ENCODE results near the gene LRRC36.
"Not testable (repeated sequence)": the region's sequence is repeated elsewhere in the genome, so short reads cannot be mapped to it uniquely, and the experiment has no call there.

Gene LRRC36

DNA sequence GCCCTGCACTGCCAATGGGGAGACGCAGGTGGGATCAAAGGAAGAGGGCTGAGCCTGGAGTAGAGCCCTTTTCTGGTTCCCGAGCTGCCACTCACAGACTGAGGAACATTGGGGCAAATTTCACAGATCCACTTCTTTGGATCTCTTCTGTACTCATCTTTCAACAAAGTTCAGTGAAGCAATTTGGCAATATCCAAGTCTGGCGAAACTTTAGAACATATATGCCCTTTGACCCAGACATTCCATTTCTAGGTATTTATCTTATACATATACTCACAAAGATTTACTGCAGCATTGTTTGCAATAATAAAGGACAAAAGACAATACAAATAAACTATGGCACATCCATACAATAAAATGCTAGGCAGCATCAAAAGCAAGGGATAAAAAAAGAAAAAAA lies 84.7 kb downstream of the LRRC36 start:
- no peak overlapping the region for H3K4me3 Mint-ChIP-seq
- H3K9me3 Mint-ChIP-seq, result no peaks in the 10 kb centered on the region
- H3K27ac Mint-ChIP-seq, result no peak overlapping the region

DNA sequence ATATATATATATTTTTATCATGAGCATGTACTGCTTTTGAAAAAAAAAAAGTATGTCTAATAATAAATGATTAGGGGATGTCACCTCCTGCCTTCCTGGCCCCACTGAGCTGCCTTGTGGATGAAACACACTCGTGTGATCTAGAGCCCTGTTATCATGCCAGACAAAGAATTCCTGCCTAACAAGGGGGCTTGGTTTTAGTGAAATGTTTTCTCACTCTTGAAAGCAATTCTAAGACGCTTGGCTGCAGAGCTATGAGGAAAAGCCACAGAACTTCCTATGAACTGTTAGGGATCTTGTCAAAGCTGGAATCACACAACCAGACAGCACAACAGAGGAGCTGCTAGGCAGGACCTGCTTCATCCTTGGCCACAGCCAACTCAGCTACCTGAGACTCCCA lies 85.7 kb downstream of the LRRC36 start:
- H3K27ac Mint-ChIP-seq, result no peak overlapping the region
- H3K36me3 Mint-ChIP-seq, result peaks cover 5% of the 10 kb centered on the region
- peaks cover 13% of the 10 kb centered on the region for H3K4me1 Mint-ChIP-seq
- no peak for DNase-seq (ENCODE audit: low spot score in 2 of 2)
- no peak overlapping the region for H3K4me3 Mint-ChIP-seq
- ATAC-seq, result no peak
- H3K9me3 Mint-ChIP-seq, result no peaks in the 10 kb centered on the region

More for the DNA sequence above, 84.7 kb downstream of the LRRC36 start:
- ATAC-seq (no peak), DNase-seq (ENCODE audit: low spot score in 2 of 2) (no peak)
- Mint-ChIP-seq H3K4me1 (peaks cover 7% of the 10 kb centered on the region), H3K36me3 (peaks cover 5% of the 10 kb centered on the region)

DNA sequence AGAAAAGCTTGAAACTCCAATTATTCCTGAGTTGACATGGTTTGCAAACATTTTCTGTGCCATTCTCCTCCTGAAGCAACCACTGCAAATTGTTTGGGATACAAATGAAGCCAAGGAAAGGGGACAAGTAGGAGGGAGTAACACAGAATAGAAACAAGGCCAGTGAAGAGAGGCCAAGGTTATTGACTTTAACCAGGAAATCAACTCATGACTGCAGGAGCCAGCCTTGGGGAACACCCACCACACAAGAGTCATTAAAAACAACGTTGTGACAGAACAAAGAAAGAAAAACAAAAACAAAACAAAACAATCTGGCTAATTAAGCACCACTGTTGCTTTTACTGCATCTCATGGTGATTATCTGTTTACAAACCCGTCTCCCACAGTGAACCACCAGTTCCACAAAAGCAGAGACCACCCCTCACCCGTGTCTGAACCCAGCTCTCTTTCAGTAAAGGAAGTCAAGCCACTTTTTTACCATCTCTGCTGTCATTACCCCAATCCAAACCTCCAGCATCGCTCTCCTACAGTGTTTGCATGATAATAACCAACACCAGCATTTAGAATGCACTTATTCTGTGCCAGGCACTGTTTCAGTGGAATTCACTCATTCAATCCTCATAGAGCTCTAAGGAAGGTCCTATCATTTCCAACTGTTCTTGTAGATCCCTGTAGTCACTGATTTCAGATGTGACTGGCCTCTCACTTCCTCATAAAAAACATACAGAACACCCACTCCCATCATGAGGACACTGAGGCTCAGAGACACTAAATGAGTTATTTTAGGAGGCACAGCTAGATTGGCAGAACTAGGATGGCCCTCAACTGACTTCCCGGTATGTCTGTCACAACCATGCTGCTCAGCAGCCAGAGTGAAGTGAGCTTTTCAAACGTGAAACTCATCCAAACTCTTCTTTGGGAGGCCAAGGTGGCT lies 87.6 kb downstream of the LRRC36 start:
- no peak for DNase-seq (ENCODE audit: low spot score in 2 of 2)
- Mint-ChIP-seq H3K4me3 (peak overlapping the region; percentile 73), H3K4me1 (peaks cover 13% of the 10 kb centered on the region), H3K9me3 (no peaks in the 10 kb centered on the region), H3K36me3 (peaks cover 5% of the 10 kb centered on the region), H3K27ac (no peak overlapping the region)
- ATAC-seq, result no peak

DNA sequence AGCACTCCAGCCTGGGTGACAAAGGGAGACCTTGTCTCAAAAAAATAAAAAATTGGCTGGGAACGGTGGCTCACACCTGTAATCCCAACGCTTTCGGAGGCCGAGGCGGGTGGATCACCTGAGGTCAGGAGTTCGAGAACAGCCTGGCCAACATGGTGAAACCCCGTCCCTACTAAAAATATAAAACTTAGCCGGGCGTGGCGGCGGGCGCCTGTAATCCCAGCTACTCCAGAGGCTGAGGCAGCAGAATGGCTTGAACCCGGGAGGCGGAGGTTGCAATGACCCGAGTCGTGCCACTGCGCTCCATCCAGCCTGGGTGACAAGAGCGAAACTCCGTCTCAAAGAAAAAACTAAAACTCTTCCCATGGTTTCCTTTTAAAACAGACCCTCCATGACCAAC lies 88.8 kb downstream of the LRRC36 start:
- H3K4me1 Mint-ChIP-seq, result peaks cover 13% of the 10 kb centered on the region

DNA sequence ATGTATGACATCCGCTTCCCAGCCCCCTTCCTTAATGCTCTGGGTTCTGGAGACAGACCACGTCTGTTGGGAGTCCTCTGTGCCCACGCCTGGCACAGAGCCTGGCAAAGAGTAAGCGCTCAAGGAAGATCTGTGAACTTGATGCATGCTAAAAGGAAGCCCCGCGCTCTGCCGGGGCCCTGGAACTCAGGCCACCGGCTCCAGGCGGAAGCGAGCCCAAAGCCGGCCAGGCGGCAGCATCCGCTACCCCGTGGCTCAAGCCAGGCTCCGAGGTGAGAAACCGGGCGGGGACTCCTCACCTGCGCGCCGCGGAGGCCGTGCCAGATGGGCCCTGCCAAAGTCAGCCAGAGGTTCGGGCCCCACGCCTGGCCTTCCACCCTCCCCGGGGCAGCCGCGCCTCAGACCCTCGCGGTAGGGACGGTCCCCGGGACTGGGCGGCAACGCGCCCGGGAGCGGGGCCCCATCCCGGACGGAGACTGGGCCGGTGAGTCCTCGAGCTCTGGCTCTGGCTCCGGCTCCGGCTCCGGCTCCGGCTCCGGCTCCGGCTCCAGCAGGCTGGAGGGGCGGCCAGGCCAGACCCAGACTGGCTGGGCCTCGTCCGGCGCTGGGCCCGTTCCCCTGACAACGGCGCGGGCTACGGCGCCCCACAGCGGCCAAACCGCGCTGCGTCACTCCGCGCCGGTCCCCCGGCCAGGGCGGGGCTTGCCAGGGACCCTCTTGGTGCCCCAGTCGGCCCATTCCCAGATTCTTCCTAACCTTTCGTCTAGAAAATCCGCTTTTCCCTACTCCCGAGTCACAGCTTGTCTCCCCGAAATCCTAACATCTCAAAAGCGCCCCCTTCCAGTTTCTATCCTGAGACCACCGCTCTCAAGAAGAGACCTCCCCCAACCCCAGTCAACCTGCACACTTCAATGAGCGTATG lies 89.5 kb downstream of the LRRC36 start, which contains the start of gene ZDHHC1:
ZDHHC1 (minus strand) TSS at position 606 of the 922 bp plus-strand sequence. CDS start 8,702 bp downstream, outside the sequence.
- ATAC-seq (peak; percentile 94), DNase-seq (ENCODE audit: low spot score in 2 of 2) (peak; percentile 69 to 85)
- H3K27ac Mint-ChIP-seq, result peak within 1 kb of the TSS; percentile 75
- peaks cover 13% of the 10 kb centered on the region for H3K4me1 Mint-ChIP-seq
- peaks cover 5% of the 10 kb centered on the region for H3K36me3 Mint-ChIP-seq
- no peaks in the 10 kb centered on the region for H3K9me3 Mint-ChIP-seq
- H3K4me3 Mint-ChIP-seq, result peak within 1 kb of the TSS; percentile 73

More for the DNA sequence above, 88.8 kb downstream of the LRRC36 start:
- ATAC-seq; H3K27ac Mint-ChIP-seq; H3K36me3 Mint-ChIP-seq; H3K9me3 Mint-ChIP-seq; DNase-seq (ENCODE audit: low spot score in 2 of 2): not testable (repeated sequence)
- H3K4me3 Mint-ChIP-seq, result peak overlapping the region; percentile 73

DNA sequence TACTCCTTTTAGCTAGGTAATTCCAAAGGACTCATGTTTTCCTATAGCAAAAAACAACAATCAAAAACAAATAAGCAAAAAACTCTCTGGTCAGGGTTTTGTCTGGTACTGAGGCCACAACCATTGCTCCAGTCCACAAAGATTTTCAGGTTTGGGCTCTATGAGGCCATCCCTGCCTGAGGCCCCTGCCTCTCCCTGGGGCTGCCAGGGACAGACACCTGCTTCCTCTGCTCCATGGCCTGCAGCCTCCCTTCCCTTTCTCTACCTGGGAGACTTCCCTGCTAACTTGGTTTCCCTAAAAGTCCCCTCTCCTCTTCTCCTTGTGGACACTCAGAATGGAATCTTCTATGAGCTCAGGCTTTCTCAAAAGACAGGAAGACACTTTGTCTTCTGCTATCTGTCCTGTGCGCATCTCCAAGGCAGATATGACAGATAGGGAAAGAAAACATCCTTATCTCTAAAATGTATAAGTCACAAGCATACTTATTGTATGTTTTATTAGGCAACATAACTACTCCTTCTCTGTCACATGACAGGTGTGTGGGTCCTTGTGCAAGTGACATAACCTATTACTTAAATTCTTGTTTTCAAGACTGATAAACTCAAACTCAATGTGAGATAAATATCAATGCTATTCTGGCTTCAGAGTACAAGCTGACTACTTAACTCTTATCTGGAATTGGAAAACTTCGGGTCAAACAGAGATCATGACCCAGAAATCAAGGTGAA lies 90.9 kb downstream of the LRRC36 start:
- Mint-ChIP-seq H3K4me3 (peak overlapping the region; percentile 73), H3K36me3 (no peaks in the 10 kb centered on the region), H3K4me1 (peaks cover 13% of the 10 kb centered on the region), H3K27ac (peak overlapping the region; percentile 75), H3K9me3 (no peaks in the 10 kb centered on the region)
- ATAC-seq, result no peak
- DNase-seq (ENCODE audit: low spot score in 2 of 2), result no peak

DNA sequence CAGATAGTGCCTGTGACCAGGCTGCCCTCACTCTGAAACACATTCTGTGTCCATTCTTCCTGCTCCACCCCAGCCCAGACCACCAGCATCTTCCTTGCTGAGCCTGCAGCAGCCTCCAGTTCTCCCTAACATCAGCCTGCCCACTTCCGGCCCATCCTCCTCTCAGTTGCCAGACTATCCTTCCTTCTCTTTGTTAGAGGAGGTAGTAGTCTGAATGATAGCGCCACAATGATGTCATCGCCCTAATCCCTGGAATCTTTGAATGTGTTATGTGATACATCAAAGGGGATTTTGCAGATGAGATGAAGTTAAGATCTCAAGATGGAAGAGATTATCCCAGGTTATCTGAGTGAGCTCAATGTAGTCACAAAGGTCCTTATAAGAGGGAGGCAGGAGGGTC lies 92.9 kb downstream of the LRRC36 start:
- Mint-ChIP-seq H3K36me3 (no peaks in the 10 kb centered on the region), H3K27ac (peak overlapping the region; percentile 5), H3K4me3 (no peak overlapping the region), H3K9me3 (no peaks in the 10 kb centered on the region), H3K4me1 (peaks cover 13% of the 10 kb centered on the region)
- DNase-seq (ENCODE audit: low spot score in 2 of 2), result no peak
- ATAC-seq, result no peak

DNA sequence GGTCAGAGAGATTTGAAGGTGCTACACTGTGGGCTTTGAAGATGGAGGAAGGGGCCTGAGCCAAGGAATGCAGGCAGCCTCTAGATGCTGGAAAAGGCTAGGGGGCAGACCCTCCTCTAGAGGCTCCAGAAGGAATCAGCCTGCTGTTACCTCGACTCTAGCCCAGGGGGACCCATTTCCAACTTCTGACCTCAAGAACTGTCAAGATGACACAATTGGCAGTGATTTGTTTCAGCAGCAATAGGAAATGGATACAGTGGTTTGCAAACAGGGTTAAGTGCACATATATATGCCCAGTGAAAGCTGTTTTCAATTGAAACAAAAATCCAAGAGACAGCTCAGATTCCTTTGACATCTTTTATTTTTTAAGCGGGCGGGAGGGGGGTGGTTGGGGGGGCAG lies 93.3 kb downstream of the LRRC36 start:
- H3K36me3 Mint-ChIP-seq, result no peaks in the 10 kb centered on the region
- no peak for ATAC-seq
- peaks cover 13% of the 10 kb centered on the region for H3K4me1 Mint-ChIP-seq

DNA sequence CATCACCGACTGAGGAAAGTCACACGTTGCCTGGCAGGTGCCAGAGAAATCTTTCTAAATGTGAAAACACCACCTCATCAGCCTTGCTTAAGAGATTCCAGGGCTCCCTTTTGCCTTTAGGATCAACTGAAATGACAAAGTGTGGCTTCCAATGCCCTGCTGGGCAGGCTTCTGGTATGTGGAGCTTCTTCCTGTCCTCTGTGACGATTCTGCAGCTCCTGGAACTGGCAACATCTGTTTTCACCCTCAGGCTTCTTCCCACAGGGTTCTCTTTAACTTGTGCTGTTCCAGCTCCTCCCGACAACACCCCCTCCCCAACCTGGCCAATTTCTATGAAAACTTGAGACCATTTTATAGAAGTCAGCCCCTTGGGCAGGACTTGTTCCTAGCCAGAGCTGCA lies 94.4 kb downstream of the LRRC36 start:
- H3K9me3 Mint-ChIP-seq, result no peaks in the 10 kb centered on the region
- H3K36me3 Mint-ChIP-seq, result no peaks in the 10 kb centered on the region
- no peak overlapping the region for H3K27ac Mint-ChIP-seq
- ATAC-seq (no peak), DNase-seq (ENCODE audit: low spot score in 2 of 2) (no peak)
- H3K4me3 Mint-ChIP-seq, result no peak overlapping the region
- peaks cover 6% of the 10 kb centered on the region for H3K4me1 Mint-ChIP-seq

More for the DNA sequence above, 93.3 kb downstream of the LRRC36 start:
- Mint-ChIP-seq H3K4me3 (no peak overlapping the region), H3K27ac (no peak overlapping the region), H3K9me3 (no peaks in the 10 kb centered on the region)
- no peak for DNase-seq (ENCODE audit: low spot score in 2 of 2)

DNA sequence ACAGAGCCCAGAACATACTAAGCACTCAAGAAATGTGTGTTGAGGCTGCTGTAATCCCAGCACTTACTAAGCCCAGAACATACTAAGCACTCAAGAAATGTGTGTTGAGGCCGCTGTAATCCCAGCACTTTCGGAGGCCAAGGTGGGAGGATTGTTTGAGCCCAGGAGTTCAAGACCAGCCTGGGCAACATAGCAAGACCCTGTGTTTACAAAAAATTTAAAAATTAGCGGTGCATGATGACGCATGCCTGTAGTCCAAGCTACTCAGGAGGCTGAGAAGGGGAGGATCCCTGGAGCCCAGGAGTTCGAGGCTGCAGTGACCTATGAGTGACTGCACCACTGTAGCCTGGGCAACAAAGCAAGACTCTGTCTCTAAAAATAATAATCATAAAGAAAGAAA lies 96.4 kb downstream of the LRRC36 start:
- no peaks in the 10 kb centered on the region for H3K4me1 Mint-ChIP-seq

DNA sequence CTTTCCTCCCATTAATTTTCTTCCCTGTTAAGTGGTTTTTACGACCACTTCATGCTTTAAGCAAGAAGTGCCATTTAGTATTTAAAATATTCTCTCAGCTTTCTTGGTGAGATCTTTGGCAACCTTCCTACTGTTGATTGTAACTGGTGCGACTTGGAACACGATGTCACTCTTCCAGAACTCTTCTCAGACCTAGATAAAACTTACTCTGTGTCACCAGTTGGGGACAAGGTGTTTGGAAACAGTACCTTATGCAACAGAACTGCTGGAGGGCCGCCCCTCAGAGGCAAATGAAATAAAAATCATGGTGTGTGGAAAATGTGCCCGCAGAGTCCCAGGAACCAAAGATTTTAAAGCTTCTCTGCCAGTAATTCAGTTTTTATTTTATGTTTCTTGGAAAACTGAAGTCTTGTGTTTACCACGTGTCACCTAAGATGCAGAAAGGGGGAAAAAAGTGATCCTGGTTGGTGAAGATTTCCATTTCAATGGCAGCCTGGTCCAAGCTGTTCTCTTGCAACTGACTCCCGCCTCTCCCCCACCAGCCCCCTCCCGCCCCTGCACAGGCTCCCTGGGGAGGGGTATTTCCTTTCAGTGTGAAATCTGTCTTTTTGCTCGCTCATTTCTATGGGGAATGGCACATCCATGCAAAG lies 97.1 kb downstream of the LRRC36 start:
- DNase-seq (ENCODE audit: low spot score in 2 of 2) (no peak), ATAC-seq (no peak)
- Mint-ChIP-seq H3K27ac (no peak overlapping the region), H3K4me1 (no peaks in the 10 kb centered on the region), H3K36me3 (no peaks in the 10 kb centered on the region), H3K4me3 (no peak overlapping the region), H3K9me3 (no peaks in the 10 kb centered on the region)

More for the DNA sequence above, 96.4 kb downstream of the LRRC36 start:
- DNase-seq (ENCODE audit: low spot score in 2 of 2) (no peak), ATAC-seq (no peak)
- Mint-ChIP-seq H3K27ac (no peak overlapping the region), H3K36me3 (no peaks in the 10 kb centered on the region), H3K4me3 (no peak overlapping the region), H3K9me3 (no peaks in the 10 kb centered on the region)

DNA sequence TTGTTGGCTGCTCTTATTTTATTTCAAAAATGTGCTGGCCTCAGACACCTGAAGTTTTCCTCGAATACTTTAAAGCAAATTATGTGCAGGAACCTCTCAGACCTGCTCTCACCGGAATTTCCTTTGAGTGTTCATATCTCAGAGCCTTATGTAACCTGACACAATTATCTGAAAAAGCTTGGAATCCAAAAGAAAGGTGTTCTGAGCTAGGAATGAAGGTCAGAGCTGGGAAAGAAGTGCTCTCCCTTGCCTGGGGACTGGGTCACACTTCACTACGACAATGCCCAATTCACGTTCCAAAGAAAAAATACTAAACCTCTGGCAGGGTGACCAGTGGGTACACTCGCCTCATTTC lies 97.6 kb downstream of the LRRC36 start:
- no peak for ATAC-seq
- H3K9me3 Mint-ChIP-seq, result no peaks in the 10 kb centered on the region
- DNase-seq (ENCODE audit: low spot score in 2 of 2), result no peak
- H3K4me3 Mint-ChIP-seq, result no peak overlapping the region
- H3K36me3 Mint-ChIP-seq, result no peaks in the 10 kb centered on the region
- no peaks in the 10 kb centered on the region for H3K4me1 Mint-ChIP-seq
- H3K27ac Mint-ChIP-seq, result no peak overlapping the region

DNA sequence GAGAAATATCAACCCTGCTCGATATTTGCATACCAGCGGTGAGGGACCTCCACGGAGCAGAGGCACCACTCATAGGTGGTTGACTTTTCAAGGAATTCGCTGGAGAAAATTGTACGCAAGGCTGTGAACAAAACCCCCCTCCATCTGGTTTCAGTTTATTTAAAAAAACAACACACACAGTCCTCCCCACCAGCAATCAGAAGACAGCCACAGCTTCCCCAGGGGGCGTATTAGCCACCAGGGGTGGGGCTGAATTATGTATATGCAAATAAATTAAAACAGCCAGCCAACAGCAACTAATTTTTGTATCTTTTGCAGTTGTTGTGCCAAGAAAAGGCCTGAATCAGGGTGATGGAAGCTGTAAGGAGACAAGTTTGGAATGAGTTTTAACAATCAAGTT lies 98.4 kb downstream of the LRRC36 start:
- Mint-ChIP-seq H3K27ac (no peak overlapping the region), H3K36me3 (no peaks in the 10 kb centered on the region), H3K4me1 (peaks cover under 1% of the 10 kb centered on the region), H3K9me3 (no peaks in the 10 kb centered on the region), H3K4me3 (no peak overlapping the region)
- ATAC-seq (no peak), DNase-seq (ENCODE audit: low spot score in 2 of 2) (no peak)

DNA sequence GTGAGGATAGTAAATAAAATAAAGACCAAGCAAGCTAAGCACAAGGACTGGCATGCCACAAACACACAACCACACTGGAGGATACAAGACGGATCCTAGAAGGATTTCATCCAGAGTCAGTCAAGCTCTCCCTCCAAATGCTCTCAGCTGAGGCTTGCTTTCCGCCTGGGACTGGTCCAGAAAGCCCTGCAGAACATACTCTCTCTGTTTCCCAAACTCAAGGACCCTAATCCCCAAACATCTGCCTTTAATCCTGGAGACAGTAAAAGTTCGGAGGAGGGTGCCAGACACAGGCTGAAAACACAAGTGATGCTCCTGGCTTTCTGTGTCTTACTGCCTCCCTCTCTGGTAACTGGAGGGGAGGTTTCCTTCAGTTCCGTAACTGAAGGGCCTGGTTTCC lies 99.0 kb downstream of the LRRC36 start:
- no peak for ATAC-seq
- Mint-ChIP-seq H3K9me3 (no peaks in the 10 kb centered on the region), H3K4me1 (peaks cover 5% of the 10 kb centered on the region), H3K36me3 (no peaks in the 10 kb centered on the region), H3K4me3 (no peak overlapping the region), H3K27ac (no peak overlapping the region)
- no peak for DNase-seq (ENCODE audit: low spot score in 2 of 2)
